Subcutaneous abdominal adipose tissue (tissue), 5 donors: ENCODE results near the gene ATG9B.

ENCODE experiments used
- H3K27ac ChIP-seq: one replicate; pipeline ENCODE4 v1.7.0; 2013; ENCODE audit warnings: low read depth, mild to moderate bottlenecking, inconsistent platforms, low read length, moderate library complexity
- H3K27me3 ChIP-seq, 5 donors: one replicate each; pipeline ENCODE4 v1.7.0; 2013; ENCODE audit warnings: low read length in 5 of 5, inconsistent platforms in 1 of 5; ENCODE audit not compliant: control insufficient read depth in 5 of 5, insufficient read depth in 4 of 5
- H3K36me3 ChIP-seq, 5 donors: one replicate each; pipeline ENCODE4 v1.7.0; 2013; ENCODE audit warnings: low read length in 5 of 5; ENCODE audit not compliant: control insufficient read depth in 5 of 5, insufficient read depth in 5 of 5
- H3K4me1 ChIP-seq, 5 donors: one replicate each; pipeline ENCODE4 v1.7.0; 2013; ENCODE audit warnings: low read length in 5 of 5, mild to moderate bottlenecking in 3 of 5, moderate library complexity in 1 of 5; ENCODE audit not compliant: control insufficient read depth in 5 of 5, insufficient read depth in 5 of 5
- H3K4me3 ChIP-seq, 5 donors: one replicate each; pipeline ENCODE4 v1.7.0; 2013; ENCODE audit warnings: low read length in 5 of 5, low read depth in 1 of 5
- H3K9ac ChIP-seq, 5 donors: one replicate each; pipeline ENCODE4 v1.7.0; 2013; ENCODE audit warnings: low read length in 5 of 5, mild to moderate bottlenecking in 4 of 5, moderate library complexity in 3 of 5
- H3K9me3 ChIP-seq, 5 donors: one replicate each; pipeline ENCODE4 v1.7.0; 2013; ENCODE audit warnings: low read length in 5 of 5; ENCODE audit not compliant: control insufficient read depth in 5 of 5
- donor health status: healthy.
- donor health status: healthy.
- donor health status: healthy.
- donor health status: healthy.
- donor health status: healthy.

Gene ATG9B

GRCh38 chr7:151005566-151005965 lies 18.7 kb downstream of the ATG9B start:
- Histone ChIP-seq H3K4me1 (peaks cover 4 to 29% (median 18%) of the 10 kb centered on the region in 5 donors), H3K9me3 (no peaks in the 10 kb centered on the region), H3K27ac (no peak overlapping the region), H3K36me3 (peaks cover 0 to 26% (median 20%) of the 10 kb centered on the region in 5 donors), H3K27me3 (peaks cover 0 to 12% (median 5%) of the 10 kb centered on the region in 5 donors), H3K4me3 (no peak overlapping the region), H3K9ac (no peak overlapping the region)

- no peaks in the 10 kb centered on the region for H3K27me3 ChIP-seq
- H3K9me3 ChIP-seq = no peaks in the 10 kb centered on the region
- H3K9ac ChIP-seq = no peak overlapping the region
- peaks cover 4 to 21% (median 7%) of the 10 kb centered on the region in 5 donors for H3K4me1 ChIP-seq
- peaks cover 0 to 31% (median 25%) of the 10 kb centered on the region in 5 donors for H3K36me3 ChIP-seq
- H3K27ac ChIP-seq = no peak overlapping the region
- H3K4me3 ChIP-seq = no peak overlapping the region
Observed at GRCh38 chr7:151003572-151003971, 20.7 kb downstream of the ATG9B start.

GRCh38 chr7:151001546-151001945 lies 22.7 kb downstream of the ATG9B start:
- H3K27me3 ChIP-seq = peaks cover 0 to 3% (median 0%) of the 10 kb centered on the region in 5 donors
- no peak overlapping the region for H3K4me3 ChIP-seq
- no peak overlapping the region for H3K27ac ChIP-seq
- H3K9ac ChIP-seq = no peak overlapping the region
- no peaks in the 10 kb centered on the region for H3K9me3 ChIP-seq
- peaks cover 0 to 16% (median 11%) of the 10 kb centered on the region in 5 donors for H3K4me1 ChIP-seq
- peaks cover 0 to 38% (median 34%) of the 10 kb centered on the region in 5 donors for H3K36me3 ChIP-seq

- Histone ChIP-seq H3K36me3 (peaks cover 0 to 38% (median 34%) of the 10 kb centered on the region in 5 donors), H3K27ac (no peak overlapping the region), H3K27me3 (peaks cover 0 to 3% (median 0%) of the 10 kb centered on the region in 5 donors), H3K9ac (no peak overlapping the region), H3K4me1 (peaks cover 0 to 19% (median 10%) of the 10 kb centered on the region in 5 donors), H3K9me3 (no peaks in the 10 kb centered on the region), H3K4me3 (no peak overlapping the region)
Observed at GRCh38 chr7:151000897-151001495, 23.3 kb downstream of the ATG9B start.

- no peaks in the 10 kb centered on the region for H3K9me3 ChIP-seq
- H3K27ac ChIP-seq = no peak overlapping the region
- no peak overlapping the region for H3K9ac ChIP-seq
- H3K27me3 ChIP-seq = peaks cover 0 to 6% (median 0%) of the 10 kb centered on the region in 5 donors
- H3K4me1 ChIP-seq = peaks cover 2 to 24% (median 16%) of the 10 kb centered on the region in 5 donors
- no peak overlapping the region for H3K4me3 ChIP-seq
- H3K36me3 ChIP-seq = peaks cover 0 to 31% (median 27%) of the 10 kb centered on the region in 5 donors
Observed at GRCh38 chr7:150999497-151000230, 24.6 kb downstream of the ATG9B start.

GRCh38 chr7:150999001-150999400 lies 25.3 kb downstream of the ATG9B start:
- no peak overlapping the region for H3K4me3 ChIP-seq
- H3K27ac ChIP-seq = no peak overlapping the region
- no peaks in the 10 kb centered on the region for H3K9me3 ChIP-seq
- no peak overlapping the region for H3K9ac ChIP-seq
- H3K27me3 ChIP-seq = peaks cover 0 to 6% (median 0%) of the 10 kb centered on the region in 5 donors
- H3K4me1 ChIP-seq = peaks cover 2 to 31% (median 22%) of the 10 kb centered on the region in 5 donors
- peaks cover 0 to 31% (median 27%) of the 10 kb centered on the region in 5 donors for H3K36me3 ChIP-seq

GRCh38 chr7:150998341-150998740 lies 26.0 kb downstream of the ATG9B start:
- H3K4me1 ChIP-seq = peaks cover 2 to 36% (median 26%) of the 10 kb centered on the region in 5 donors
- no peaks in the 10 kb centered on the region for H3K9me3 ChIP-seq
- H3K27ac ChIP-seq = no peak overlapping the region
- H3K4me3 ChIP-seq = no peak overlapping the region
- no peak overlapping the region for H3K9ac ChIP-seq
- peaks cover 0 to 28% (median 26%) of the 10 kb centered on the region in 5 donors for H3K36me3 ChIP-seq
- H3K27me3 ChIP-seq = peaks cover 0 to 6% (median 0%) of the 10 kb centered on the region in 5 donors

GRCh38 chr7:150997817-150998216 lies 26.5 kb downstream of the ATG9B start:
- Histone ChIP-seq H3K4me1 (peaks cover 2 to 41% (median 26%) of the 10 kb centered on the region in 5 donors), H3K27ac (no peak overlapping the region), H3K9me3 (no peaks in the 10 kb centered on the region), H3K27me3 (peaks cover 0 to 6% (median 0%) of the 10 kb centered on the region in 5 donors), H3K9ac (no peak overlapping the region), H3K36me3 (peaks cover 0 to 27% (median 24%) of the 10 kb centered on the region in 5 donors), H3K4me3 (no peak overlapping the region)

- H3K4me3 ChIP-seq = peak overlapping the region in 1 of 5 donors; percentile 11
- H3K27me3 ChIP-seq = peaks cover 0 to 6% (median 0%) of the 10 kb centered on the region in 5 donors
- no peaks in the 10 kb centered on the region for H3K9me3 ChIP-seq
- H3K36me3 ChIP-seq = peaks cover 0 to 22% (median 21%) of the 10 kb centered on the region in 5 donors
- H3K4me1 ChIP-seq = peaks cover 2 to 43% (median 26%) of the 10 kb centered on the region in 5 donors
- H3K9ac ChIP-seq = no peak overlapping the region
- no peak overlapping the region for H3K27ac ChIP-seq
Observed at GRCh38 chr7:150997075-150997511, 27.2 kb downstream of the ATG9B start.
